GM12878 (cell line): ENCODE measurements around the gene APBA3.

ENCODE experiments used
- CEBPB ChIP-seq, 2 experiments: fragments of 150-350 bp in 1 of 2; IDR thresholded peaks; 2 replicates each; pipeline ENCODE4 v1.6.1; 2012 to 2014; ENCODE audit warnings: low read depth in 2 of 2, low read length in 2 of 2, borderline replicate concordance in 1 of 2, inconsistent platforms in 1 of 2
- EZH2 ChIP-seq: IDR thresholded peaks from 2 replicates; pipeline ENCODE4 v1.6.1; 2012; ENCODE audit warnings: low read depth, mild to moderate bottlenecking, control low read depth, inconsistent platforms, low read length, borderline replicate concordance; ENCODE audit not compliant: control insufficient read depth
- MTA3 ChIP-seq: IDR thresholded peaks from 2 replicates; pipeline ENCODE4 v1.6.1; 2012; ENCODE audit warnings: low read length, inconsistent platforms, borderline replicate concordance
- MXI1 ChIP-seq: fragments of 150-350 bp; IDR thresholded peaks from 2 replicates; pipeline ENCODE4 v1.6.1; 2011; ENCODE audit warnings: low read depth, mild to moderate bottlenecking, inconsistent platforms, low read length, improper control_type of control experiment
- NFIC ChIP-seq: IDR thresholded peaks from 2 replicates; pipeline ENCODE4 v1.6.1; 2012; ENCODE audit warnings: low read depth, mild to moderate bottlenecking, inconsistent platforms, low read length, moderate library complexity
- NR2C1 ChIP-seq: fragments of 450-650 bp; IDR thresholded peaks from 2 replicates; pipeline ENCODE4 v1.6.1; 2017; ENCODE audit warnings: antibody characterized with exemption, mild to moderate bottlenecking, moderate library complexity
- NRF1 ChIP-seq: conservative IDR thresholded peaks from 2 replicates; pipeline ENCODE4 v1.6.1; 2011; ENCODE audit warnings: mild to moderate bottlenecking, low read depth, low read length, improper control_type of control experiment
- POLR2A ChIP-seq: IDR thresholded peaks from 2 replicates; pipeline ENCODE4 v1.6.1; 2011; ENCODE audit warnings: low read depth, mild to moderate bottlenecking, low read length
- POLR2AphosphoS5 ChIP-seq: IDR thresholded peaks from 2 replicates; pipeline ENCODE4 v1.6.1; 2011; ENCODE audit warnings: mild to moderate bottlenecking, low read length, inconsistent platforms
- SMC3 ChIP-seq: IDR thresholded peaks from 2 replicates; pipeline ENCODE4 v1.6.1; 2011; ENCODE audit warnings: low read length, improper control_type of control experiment, borderline replicate concordance
- SREBF1 ChIP-seq: IDR thresholded peaks from 2 replicates; pipeline ENCODE4 v1.6.1; 2012; ENCODE audit warnings: mild to moderate bottlenecking, low read length
- TAF1 ChIP-seq: IDR thresholded peaks from 2 replicates; pipeline ENCODE4 v1.6.1; 2011; ENCODE audit warnings: mild to moderate bottlenecking, low read depth, low read length, borderline replicate concordance
- TF ChIP-seq, protein P1 (sequence below), 3 experiments: IDR thresholded peaks in 2 of 3; conservative IDR thresholded peaks in 1 of 3; 2 replicates each; pipeline ENCODE4 v1.5.1; 2011; ENCODE audit warnings: low read depth in 3 of 3, low read length in 3 of 3, mild to moderate bottlenecking in 3 of 3, control low read depth in 2 of 3, moderate library complexity in 2 of 3, inconsistent platforms in 1 of 3, mixed read lengths in 1 of 3; ENCODE audit not compliant: control insufficient read depth in 2 of 3, insufficient read depth in 1 of 3; ENCODE audit errors: extremely low read depth in 1 of 3
- TF ChIP-seq, protein P2 (sequence below): IDR thresholded peaks from 2 replicates; pipeline ENCODE4 v1.6.1; 2012; ENCODE audit warnings: low read length, inconsistent platforms

DNA sequence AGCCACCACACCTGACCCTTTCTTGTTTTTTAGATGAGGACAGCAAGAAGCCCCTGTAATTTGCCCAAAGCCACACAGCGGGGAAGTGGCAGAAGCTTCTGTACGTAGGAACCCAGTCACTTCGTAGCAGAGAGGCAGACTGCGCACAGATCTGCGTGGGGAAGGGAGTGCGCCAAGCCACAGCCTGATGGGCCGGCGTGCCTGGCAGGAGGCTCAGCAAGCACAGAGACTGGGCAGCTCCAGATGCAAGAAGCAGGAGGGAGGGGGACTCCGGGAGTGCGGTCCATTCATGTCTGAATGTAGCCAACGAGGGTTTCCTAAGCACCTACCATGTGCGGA, 53.7 kb downstream of the APBA3 start:
- TF ChIP-seq NFIC = no peak
- no peak for TF ChIP-seq POLR2A
- TF ChIP-seq TAF1 = no peak
- TF ChIP-seq, protein P1, sequence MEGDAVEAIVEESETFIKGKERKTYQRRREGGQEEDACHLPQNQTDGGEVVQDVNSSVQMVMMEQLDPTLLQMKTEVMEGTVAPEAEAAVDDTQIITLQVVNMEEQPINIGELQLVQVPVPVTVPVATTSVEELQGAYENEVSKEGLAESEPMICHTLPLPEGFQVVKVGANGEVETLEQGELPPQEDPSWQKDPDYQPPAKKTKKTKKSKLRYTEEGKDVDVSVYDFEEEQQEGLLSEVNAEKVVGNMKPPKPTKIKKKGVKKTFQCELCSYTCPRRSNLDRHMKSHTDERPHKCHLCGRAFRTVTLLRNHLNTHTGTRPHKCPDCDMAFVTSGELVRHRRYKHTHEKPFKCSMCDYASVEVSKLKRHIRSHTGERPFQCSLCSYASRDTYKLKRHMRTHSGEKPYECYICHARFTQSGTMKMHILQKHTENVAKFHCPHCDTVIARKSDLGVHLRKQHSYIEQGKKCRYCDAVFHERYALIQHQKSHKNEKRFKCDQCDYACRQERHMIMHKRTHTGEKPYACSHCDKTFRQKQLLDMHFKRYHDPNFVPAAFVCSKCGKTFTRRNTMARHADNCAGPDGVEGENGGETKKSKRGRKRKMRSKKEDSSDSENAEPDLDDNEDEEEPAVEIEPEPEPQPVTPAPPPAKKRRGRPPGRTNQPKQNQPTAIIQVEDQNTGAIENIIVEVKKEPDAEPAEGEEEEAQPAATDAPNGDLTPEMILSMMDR (IDR thresholded peaks at IDR 0.05 in 2 of 3, conservative IDR thresholded peaks at IDR 0.05 in 1 of 3; ENCODE audit: control insufficient read depth in 2 of 3, extremely low read depth in 1 of 3, insufficient read depth in 1 of 3, low read depth in 3 of 3, low read length in 3 of 3) = no peak
- no peak for TF ChIP-seq NR2C1
- TF ChIP-seq, protein P2, sequence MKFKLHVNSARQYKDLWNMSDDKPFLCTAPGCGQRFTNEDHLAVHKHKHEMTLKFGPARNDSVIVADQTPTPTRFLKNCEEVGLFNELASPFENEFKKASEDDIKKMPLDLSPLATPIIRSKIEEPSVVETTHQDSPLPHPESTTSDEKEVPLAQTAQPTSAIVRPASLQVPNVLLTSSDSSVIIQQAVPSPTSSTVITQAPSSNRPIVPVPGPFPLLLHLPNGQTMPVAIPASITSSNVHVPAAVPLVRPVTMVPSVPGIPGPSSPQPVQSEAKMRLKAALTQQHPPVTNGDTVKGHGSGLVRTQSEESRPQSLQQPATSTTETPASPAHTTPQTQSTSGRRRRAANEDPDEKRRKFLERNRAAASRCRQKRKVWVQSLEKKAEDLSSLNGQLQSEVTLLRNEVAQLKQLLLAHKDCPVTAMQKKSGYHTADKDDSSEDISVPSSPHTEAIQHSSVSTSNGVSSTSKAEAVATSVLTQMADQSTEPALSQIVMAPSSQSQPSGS = no peak
- no peak for TF ChIP-seq POLR2AphosphoS5
- no peak for TF ChIP-seq CEBPB (IDR thresholded peaks at IDR 0.05; ENCODE audit: borderline replicate concordance in 1 of 2, low read depth in 2 of 2, low read length in 2 of 2)
- no peak for TF ChIP-seq SREBF1
- TF ChIP-seq MXI1 = no peak
- TF ChIP-seq EZH2 = no peak
- TF ChIP-seq MTA3 = no peak
- no peak for TF ChIP-seq NRF1
- TF ChIP-seq SMC3 = no peak
